Measurements from ENCODE around the gene B4GAT1.

The B4GAT1 gene

DNA sequence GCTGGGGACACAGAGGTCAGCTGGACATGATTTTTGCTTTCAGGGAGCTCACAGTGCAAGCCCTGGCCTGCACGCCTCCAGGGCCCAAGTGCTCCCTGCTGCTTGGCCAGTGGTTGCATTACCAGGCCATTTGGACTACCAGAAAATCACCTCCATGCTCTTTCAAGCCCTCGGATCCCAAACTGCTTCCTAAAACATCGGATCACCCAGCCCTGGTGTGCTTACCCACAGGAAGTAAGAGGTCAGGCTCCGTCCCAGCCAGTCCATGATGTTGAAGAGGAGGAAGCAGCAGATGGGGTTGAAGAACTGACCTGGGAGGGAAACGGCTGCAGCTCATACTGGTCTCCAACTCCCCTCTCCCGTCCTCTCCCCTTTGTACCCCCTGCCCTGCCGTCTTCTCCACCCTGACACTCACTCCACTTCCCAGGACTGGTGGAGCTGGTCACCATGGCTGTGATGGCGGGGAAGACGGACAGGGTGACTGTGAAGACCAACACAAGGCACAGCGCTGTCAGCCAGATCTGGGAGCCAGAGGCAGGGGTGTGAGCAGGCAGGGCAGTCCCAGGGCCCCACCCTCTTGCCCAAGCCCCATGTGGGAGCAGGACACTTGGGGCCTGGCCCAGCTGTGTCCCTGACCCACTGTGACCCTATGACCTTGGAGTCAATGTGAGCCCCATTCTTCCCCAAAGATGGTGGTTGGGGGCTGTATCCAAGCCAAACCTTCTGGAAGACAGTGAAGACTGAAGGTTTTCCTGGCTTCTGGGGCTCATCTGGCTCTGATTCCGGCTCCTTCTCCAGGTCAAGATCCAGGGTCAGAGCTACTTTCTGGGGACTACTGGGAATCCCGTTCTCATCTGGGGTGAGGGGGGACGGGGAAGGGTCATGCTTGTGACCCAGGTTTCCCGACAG lies 18.5 kb upstream of the B4GAT1 start:
- Histone ChIP-seq H3F3A (ENCODE audit: insufficient read depth, low read length) (no peaks in the 10 kb centered on the region), H3K9me3 (replicated peaks; ENCODE audit: insufficient read depth, low read length) (no peaks in the 10 kb centered on the region), H2AFZ (ENCODE audit: low read length) (no peak overlapping the region), H3K9ac (ENCODE audit: low read length) (no peak overlapping the region), H3K27ac (ENCODE audit: low read length) (no peak overlapping the region), H3K36me3 (replicated peaks; ENCODE audit: insufficient read depth, low read length) (no peaks in the 10 kb centered on the region), H3K4me2 (ENCODE audit: low read depth, low read length) (no peak overlapping the region), H3K4me3 (ENCODE audit: low read length) (no peak overlapping the region), H3K79me2 (ENCODE audit: low read length) (no peaks in the 10 kb centered on the region), H3K9me2 (replicated peaks; ENCODE audit: insufficient read depth, low read length) (no peaks in the 10 kb centered on the region), H3K27me3 (replicated peaks; ENCODE audit: insufficient read depth, low read length) (peaks cover 77% of the 10 kb centered on the region), H3K4me1 (ENCODE audit: low read length) (no peaks in the 10 kb centered on the region), H4K20me1 (ENCODE audit: insufficient read depth, low read length) (no peaks in the 10 kb centered on the region)
- TF ChIP-seq EZH2phosphoT487 (IDR thresholded peaks at IDR 0.05; ENCODE audit: low read length): no peak
- TF ChIP-seq EZH2 (optimal IDR thresholded peaks at IDR 0.05; ENCODE audit: low read depth, low read length): no peak
- TF ChIP-seq, protein P1, sequence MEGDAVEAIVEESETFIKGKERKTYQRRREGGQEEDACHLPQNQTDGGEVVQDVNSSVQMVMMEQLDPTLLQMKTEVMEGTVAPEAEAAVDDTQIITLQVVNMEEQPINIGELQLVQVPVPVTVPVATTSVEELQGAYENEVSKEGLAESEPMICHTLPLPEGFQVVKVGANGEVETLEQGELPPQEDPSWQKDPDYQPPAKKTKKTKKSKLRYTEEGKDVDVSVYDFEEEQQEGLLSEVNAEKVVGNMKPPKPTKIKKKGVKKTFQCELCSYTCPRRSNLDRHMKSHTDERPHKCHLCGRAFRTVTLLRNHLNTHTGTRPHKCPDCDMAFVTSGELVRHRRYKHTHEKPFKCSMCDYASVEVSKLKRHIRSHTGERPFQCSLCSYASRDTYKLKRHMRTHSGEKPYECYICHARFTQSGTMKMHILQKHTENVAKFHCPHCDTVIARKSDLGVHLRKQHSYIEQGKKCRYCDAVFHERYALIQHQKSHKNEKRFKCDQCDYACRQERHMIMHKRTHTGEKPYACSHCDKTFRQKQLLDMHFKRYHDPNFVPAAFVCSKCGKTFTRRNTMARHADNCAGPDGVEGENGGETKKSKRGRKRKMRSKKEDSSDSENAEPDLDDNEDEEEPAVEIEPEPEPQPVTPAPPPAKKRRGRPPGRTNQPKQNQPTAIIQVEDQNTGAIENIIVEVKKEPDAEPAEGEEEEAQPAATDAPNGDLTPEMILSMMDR (IDR thresholded peaks at IDR 0.05; ENCODE audit: low read length): no peak
- DNase-seq: no peak

DNA sequence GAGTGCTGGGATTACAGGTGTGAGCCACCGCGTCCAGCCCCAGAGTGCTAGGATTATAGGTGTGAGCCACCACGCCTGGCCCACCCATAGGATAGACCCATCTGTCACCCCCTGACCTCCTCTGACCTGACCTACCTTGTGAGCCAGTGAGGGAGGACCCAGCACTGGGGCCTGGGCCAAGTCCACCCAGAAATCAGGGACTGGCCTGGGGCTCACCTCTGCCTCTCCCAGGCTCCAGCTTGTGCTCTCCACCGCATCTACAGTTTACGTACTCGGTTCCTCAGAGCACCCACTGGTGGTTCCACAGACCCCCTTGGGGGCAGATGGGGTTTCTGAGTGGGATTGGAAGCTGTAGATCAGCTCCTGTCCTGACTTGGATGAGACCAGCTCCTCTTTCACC lies 17.7 kb upstream of the B4GAT1 start:
- no peaks in the 10 kb centered on the region for H3F3A ChIP-seq (ENCODE audit: insufficient read depth, low read length)
- no peaks in the 10 kb centered on the region for H3K36me3 ChIP-seq (replicated peaks; ENCODE audit: insufficient read depth, low read length)
- no peak overlapping the region for H3K27ac ChIP-seq (ENCODE audit: low read length)

DNA sequence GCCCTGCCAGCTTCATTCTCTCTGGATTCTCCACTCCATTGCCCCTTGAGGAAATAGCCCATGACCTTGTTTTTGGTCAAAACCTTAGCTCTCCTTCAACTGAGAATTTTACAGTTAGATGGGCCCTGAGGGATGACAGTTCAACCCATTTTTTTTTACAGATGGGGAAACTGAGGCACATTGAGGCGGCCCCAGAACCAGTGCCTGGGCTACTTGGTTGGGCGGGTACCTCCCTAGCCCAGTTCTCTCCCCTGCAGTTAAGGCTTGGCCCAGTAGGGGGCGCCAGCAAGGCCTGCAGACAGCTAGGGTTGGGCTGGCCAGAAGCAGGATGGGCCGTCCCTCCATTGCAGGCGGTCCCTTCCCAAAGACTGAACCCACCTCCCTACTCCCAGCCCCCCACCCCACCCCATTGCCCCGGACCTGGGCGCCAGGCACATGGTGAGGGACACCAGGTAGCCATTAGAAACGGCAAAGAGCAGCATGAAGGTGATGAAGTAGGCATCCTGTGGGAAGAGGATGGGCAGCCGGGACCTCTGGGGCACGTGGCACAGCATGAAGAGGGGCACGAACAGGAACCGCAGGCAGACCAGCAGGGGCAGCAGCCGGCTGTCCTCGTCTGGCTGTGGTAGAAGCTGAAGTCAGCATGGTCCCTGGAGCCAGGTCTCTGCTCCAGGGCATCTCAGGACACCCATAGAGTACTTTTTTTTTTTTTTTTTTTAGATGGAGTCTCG lies 16.5 kb upstream of the B4GAT1 start:
- Histone ChIP-seq H3K4me2 (ENCODE audit: low read depth, low read length) (no peak overlapping the region), H3K4me1 (ENCODE audit: low read length) (no peaks in the 10 kb centered on the region), H3K9me3 (replicated peaks; ENCODE audit: insufficient read depth, low read length) (no peaks in the 10 kb centered on the region), H3K36me3 (replicated peaks; ENCODE audit: insufficient read depth, low read length) (no peaks in the 10 kb centered on the region), H3K79me2 (ENCODE audit: low read length) (no peaks in the 10 kb centered on the region), H3F3A (ENCODE audit: insufficient read depth, low read length) (no peaks in the 10 kb centered on the region), H3K9me2 (replicated peaks; ENCODE audit: insufficient read depth, low read length) (no peaks in the 10 kb centered on the region), H3K27ac (ENCODE audit: low read length) (no peak overlapping the region), H3K27me3 (replicated peaks; ENCODE audit: insufficient read depth, low read length) (peaks cover 74% of the 10 kb centered on the region), H3K9ac (ENCODE audit: low read length) (no peak overlapping the region), H3K4me3 (ENCODE audit: low read length) (no peak overlapping the region), H4K20me1 (ENCODE audit: insufficient read depth, low read length) (no peaks in the 10 kb centered on the region), H2AFZ (ENCODE audit: low read length) (no peak overlapping the region)
- TF ChIP-seq, protein P1 (IDR thresholded peaks at IDR 0.05; ENCODE audit: low read length): peak; percentile 63
- TF ChIP-seq EZH2 (optimal IDR thresholded peaks at IDR 0.05; ENCODE audit: low read depth, low read length): no peak
- TF ChIP-seq EZH2phosphoT487 (IDR thresholded peaks at IDR 0.05; ENCODE audit: low read length): no peak
- DNase-seq: peak; percentile 19

More for the DNA sequence above, 17.7 kb upstream of the B4GAT1 start:
- no peaks in the 10 kb centered on the region for H3K4me1 ChIP-seq (ENCODE audit: low read length)
- no peak overlapping the region for H3K4me3 ChIP-seq (ENCODE audit: low read length)
- no peaks in the 10 kb centered on the region for H4K20me1 ChIP-seq (ENCODE audit: insufficient read depth, low read length)
- H3K9me2 ChIP-seq (replicated peaks; ENCODE audit: insufficient read depth, low read length): no peaks in the 10 kb centered on the region
- peaks cover 78% of the 10 kb centered on the region for H3K27me3 ChIP-seq (replicated peaks; ENCODE audit: insufficient read depth, low read length)
- no peak overlapping the region for H2AFZ ChIP-seq (ENCODE audit: low read length)
- no peaks in the 10 kb centered on the region for H3K79me2 ChIP-seq (ENCODE audit: low read length)
- H3K4me2 ChIP-seq (ENCODE audit: low read depth, low read length): no peak overlapping the region
- DNase-seq: no peak
- H3K9ac ChIP-seq (ENCODE audit: low read length): no peak overlapping the region
- no peaks in the 10 kb centered on the region for H3K9me3 ChIP-seq (replicated peaks; ENCODE audit: insufficient read depth, low read length)
- TF ChIP-seq, protein P1 (IDR thresholded peaks at IDR 0.05; ENCODE audit: low read length): no peak
- TF ChIP-seq EZH2phosphoT487 (IDR thresholded peaks at IDR 0.05; ENCODE audit: low read length) (no peak), EZH2 (optimal IDR thresholded peaks at IDR 0.05; ENCODE audit: low read depth, low read length) (no peak)

All from MM.1S (cell line).